Bronchial epithelial cell (primary cell): ENCODE data around the gene ZNF415. TPM values are rescaled to one million over a fixed set of nuclear protein-coding genes. Genes with fewer than 3 reads are reported as not detected.
"Not testable (repeated sequence)": the region's sequence is repeated elsewhere in the genome, so short reads cannot be mapped to it uniquely, and the experiment has no call there.

Experiments
- DNase-seq: peaks from one replicate; pipeline ENCODE4 v3.0.0-alpha.2; 2010; ENCODE audit warnings: low read depth
- FAIRE-seq: peaks from 2 replicates; lab custom pipeline; 2011; peaks lifted over from hg19 to GRCh38; lab: Jason Lieb, UNC
- H3K27me3 ChIP-seq: 2 replicates; pipeline ENCODE4 v1.5.1; 2011; ENCODE audit warnings: low read length; ENCODE audit not compliant: control insufficient read depth, insufficient read depth
- H3K36me3 ChIP-seq: 2 replicates; pipeline ENCODE4 v1.5.1; 2011; ENCODE audit warnings: low read length; ENCODE audit not compliant: control insufficient read depth, insufficient read depth
- H3K4me3 ChIP-seq: 2 replicates; pipeline ENCODE4 v1.5.1; 2011; ENCODE audit warnings: mild to moderate bottlenecking, low read depth, low read length, control low read depth
- CTCF ChIP-seq: IDR thresholded peaks from 2 replicates; pipeline ENCODE4 v1.5.1; 2011; ENCODE audit warnings: mild to moderate bottlenecking, moderate library complexity, low read length, control low read depth, inconsistent platforms; ENCODE audit not compliant: insufficient read depth, severe bottlenecking
- total RNA-seq: library from RNA; depleted of rRNA; stranded (reverse); fragments of >200 nt; gene quantifications from 2 replicates; pipeline ENCODE4 v1.2.1, GENCODE V29; 2014

The ZNF415 gene
- total RNA-seq, 1 donor from 2014 or later, result 3.2 TPM

GRCh38 chr19:53102206-53102755 lies 30.4 kb downstream of the ZNF415 start:
- DNase-seq (no peak), FAIRE-seq (no peak)
- H3K4me3 ChIP-seq, result peak overlapping the region; percentile 64

GRCh38 chr19:53101518-53101917 lies 31.2 kb downstream of the ZNF415 start:
- FAIRE-seq (no peak), DNase-seq (no peak)
- H3K4me3 ChIP-seq, result no peak overlapping the region
- TF ChIP-seq CTCF, result no peak
- no peaks in the 10 kb centered on the region for H3K27me3 ChIP-seq
- peaks cover 1% of the 10 kb centered on the region for H3K36me3 ChIP-seq

More at GRCh38 chr19:53102206-53102755, 30.4 kb downstream of the ZNF415 start:
- peaks cover 1% of the 10 kb centered on the region for H3K36me3 ChIP-seq
- no peak for TF ChIP-seq CTCF
- no peaks in the 10 kb centered on the region for H3K27me3 ChIP-seq

GRCh38 chr19:53098570-53098969 lies 34.1 kb downstream of the ZNF415 start:
- FAIRE-seq, H3K36me3 ChIP-seq, DNase-seq, H3K27me3 ChIP-seq, H3K4me3 ChIP-seq: not testable (repeated sequence)

GRCh38 chr19:53096982-53097690 lies 35.6 kb downstream of the ZNF415 start:
- not testable (repeated sequence) for H3K36me3 ChIP-seq, DNase-seq, H3K27me3 ChIP-seq, H3K4me3 ChIP-seq
- FAIRE-seq, result peak; percentile 96

GRCh38 chr19:53096579-53096978 lies 36.1 kb downstream of the ZNF415 start:
- not testable (repeated sequence) for FAIRE-seq, H3K27me3 ChIP-seq, H3K36me3 ChIP-seq, H3K4me3 ChIP-seq, DNase-seq

GRCh38 chr19:53094754-53095575 lies 37.7 kb downstream of the ZNF415 start:
- Histone ChIP-seq H3K36me3 (peaks cover 4% of the 10 kb centered on the region), H3K27me3 (no peaks in the 10 kb centered on the region), H3K4me3 (no peak overlapping the region)
- TF ChIP-seq CTCF, result no peak
- no peak for FAIRE-seq
- DNase-seq, result no peak

- peaks cover 3% of the 10 kb centered on the region for H3K36me3 ChIP-seq
- no peak for TF ChIP-seq CTCF
- H3K27me3 ChIP-seq, result no peaks in the 10 kb centered on the region
- DNase-seq, result no peak
- no peak for FAIRE-seq
- H3K4me3 ChIP-seq, result no peak overlapping the region
Measured at GRCh38 chr19:53092723-53093122, 40.0 kb downstream of the ZNF415 start.
